Activated naive CD4-positive, alpha-beta T cell treated with Interleukin-2 at 50 U/mL for 16 hours (primary cell): ENCODE data around the gene ENTPD8.

Experiments used
- DNase-seq: peaks from one replicate; pipeline ENCODE4 v3.0.0-alpha.2; 2020

ENTPD8 gene

DNA sequence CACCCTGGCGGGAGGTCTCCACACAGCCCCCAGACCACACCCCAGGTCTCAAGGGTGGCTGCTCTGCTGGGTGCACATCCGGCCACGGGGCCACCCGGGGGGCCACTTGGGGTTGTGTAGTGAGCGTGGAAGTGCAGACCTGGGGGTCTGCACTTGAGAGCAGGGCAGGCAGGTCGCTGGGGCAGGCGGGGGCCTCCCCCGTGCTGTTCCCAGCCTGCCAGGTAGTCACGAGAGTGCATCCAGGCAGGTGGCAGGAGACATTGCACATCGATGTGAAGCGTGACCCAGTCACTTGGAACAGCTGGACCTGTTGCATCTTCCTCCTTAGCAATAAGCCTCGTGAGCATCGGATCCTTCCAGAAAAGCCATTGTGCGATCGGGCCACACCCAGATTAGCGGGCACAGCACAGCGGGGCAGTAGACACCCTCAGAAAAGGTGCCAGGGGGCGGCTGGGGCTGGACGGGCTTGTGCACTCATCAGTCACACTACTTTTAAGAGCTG, 4.8 kb upstream of the ENTPD8 start:
- no peak for DNase-seq

DNA sequence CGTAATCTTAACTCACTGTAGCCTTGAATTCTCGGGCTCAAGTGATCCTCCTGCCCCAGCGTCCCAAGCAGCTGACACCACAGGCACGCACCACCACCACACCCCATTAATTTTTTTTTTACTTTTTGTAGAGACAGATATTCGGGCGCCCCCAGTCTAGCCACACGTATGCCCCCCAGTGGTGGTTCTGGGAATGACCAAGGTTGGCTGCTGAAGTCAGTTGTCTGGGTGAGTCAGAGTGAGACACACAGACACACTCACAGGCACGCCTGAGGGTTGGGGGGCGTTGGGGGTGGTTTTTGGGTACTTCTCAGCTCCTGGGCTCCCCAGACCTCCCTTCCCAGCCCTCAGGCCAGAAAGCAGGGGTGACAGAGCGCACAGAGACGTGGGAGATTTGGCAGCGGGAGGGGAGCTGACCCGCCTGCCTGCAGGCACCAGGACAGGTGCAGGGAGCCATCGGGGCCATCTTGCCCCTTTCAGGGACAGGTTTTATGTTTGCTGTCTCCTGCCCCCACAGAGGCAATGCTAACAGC, 4.2 kb upstream of the ENTPD8 start:
- peak; percentile 89 for DNase-seq

DNA sequence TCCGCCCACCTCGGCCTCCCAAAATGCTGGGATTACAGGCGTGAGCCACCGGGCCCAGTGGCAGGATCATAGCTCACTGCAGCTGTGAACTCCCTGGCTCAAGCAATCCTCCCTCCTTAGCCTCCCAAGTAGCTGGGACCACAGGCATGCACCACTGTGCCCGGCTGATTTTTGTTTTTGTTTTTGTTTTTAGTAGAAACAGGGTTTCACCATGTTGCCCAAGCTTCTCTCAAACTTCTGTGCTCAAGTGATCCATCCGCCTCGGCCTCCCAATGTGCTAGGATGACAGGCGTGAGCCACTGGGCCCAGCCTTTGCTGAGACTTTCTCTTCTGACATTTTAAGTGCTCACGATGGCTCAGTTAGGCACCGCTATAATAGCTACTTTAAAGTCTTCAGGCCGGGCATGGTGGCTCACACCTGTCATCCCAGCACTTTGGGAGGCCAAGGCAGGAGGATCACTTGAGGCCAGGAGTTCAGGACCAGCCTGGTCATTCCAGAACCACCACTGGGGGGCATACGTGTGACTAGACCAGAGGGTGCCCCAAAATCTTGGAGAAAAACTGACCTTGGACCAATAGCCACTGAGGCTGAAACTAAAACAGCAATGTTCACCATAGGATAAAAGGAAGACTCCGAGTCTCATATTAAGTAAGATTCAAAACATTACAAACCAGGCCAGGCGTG, 3.1 kb upstream of the ENTPD8 start:
- no peak for DNase-seq

DNA sequence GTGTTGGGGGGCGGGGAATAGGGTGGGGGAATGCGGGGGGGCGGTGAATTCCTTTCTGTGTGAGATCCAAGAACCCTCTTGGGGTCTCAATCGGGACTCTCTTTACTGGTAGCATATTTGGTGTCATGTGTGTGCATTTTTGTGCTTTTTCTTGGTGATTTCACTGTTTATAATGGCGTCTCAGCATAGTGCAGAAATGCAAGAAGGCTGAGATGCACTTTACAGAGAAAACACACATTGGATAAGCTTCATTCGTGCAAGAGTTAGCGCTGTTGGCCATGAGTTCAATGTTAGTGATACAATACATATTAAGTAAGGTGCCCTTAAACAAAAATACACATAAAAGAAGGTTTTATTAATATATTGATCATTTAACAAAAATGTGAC, 771 bp upstream of the ENTPD8 start:
- DNase-seq, result no peak

DNA sequence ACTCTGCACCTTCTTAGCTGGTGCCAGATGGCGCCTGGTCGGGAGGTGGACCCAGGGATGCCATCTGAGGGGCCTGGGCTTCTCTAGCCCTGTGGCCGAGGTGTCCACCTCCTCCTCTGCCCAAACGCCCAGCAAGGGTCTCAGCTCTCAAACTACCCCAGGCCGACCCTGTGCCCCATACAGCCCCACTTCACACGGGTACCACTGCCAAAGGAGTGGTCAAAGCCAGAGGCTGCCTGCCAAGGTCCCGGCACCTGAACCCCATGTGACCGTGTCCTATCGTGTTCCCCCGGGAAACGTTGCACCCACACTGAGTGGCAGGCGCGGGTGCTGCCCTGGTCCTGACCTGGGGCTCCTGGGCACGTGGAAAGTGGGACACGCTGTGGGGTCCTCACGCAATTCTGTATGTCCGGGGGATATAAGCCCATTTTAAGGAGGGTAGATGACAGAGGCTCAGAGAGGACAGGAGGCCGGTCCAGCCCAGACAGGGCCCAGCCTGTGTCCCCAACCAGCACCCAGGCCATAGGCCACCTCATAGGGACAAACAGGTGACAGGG, 1.9 kb downstream of the ENTPD8 start:
- DNase-seq, result no peak

DNA sequence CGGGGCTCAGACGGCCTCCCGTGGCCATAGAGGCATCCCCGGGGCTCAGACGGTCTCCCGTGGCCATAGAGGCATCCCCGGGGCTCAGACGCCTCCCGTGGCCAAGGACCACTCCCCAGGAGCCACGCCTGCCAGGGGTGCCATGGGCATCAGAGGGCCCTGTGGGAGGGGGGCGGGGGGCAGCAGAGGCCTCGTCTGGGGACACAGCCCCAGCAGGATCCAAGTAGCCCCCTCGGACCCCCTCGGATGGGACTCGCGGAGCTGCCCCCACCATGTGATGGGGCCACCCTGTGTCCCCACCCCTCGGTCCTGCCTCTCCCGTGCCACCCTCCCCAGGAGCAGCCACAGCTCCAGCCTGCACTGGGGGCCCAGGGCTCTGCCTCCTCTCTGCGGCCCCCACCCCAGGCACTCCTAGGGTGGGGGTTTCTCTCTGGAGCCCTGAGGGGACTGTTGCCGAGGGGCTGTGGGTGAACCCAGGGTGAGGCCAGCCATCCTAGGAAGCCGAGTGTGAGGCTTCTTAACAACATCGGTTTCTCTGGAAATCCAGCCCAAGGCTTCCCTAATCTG, 2.5 kb downstream of the ENTPD8 start:
- no peak for DNase-seq

DNA sequence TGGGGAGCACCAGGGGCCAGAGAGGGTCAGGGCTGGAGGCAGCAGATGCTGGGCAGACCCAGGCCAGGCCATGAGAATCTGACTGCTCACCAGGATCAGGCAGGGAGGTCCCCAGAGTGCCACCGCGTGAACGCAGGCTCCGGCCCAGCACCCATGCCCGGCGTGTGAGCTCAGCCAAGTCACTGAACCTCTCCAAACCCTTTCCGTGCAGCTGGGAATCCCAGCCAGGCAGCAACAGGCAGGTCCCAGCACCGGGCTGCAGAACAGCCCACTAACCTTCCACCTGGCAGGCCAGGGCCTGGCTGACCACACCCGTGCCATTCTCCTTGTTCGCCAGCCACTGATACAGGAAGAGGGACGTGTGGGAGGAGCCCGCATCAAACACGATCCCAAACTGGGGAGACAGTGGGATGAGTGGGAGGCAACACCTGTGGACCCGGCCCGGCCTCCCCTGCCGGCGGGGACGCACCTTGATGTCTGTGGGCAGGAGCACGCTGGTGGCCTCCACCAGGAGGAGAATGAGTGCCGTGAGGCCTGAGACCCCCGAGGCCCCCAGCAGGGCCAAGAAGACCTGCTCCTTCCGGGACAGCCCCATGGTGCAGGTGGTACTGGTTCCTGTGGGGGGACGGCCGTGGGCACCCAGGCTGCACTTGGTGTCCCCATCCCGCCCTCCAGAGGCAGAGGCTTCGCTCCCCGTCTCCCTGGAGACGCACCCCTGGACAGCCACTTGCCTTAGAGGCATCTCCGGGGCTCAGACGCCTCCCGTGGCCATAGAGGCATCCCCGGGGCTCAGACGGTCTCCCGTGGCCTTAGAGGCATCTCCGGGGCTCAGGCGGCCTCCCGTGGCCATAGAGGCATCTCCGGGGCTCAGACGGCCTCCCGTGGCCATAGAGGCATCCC, 3.2 kb downstream of the ENTPD8 start:
- no peak for DNase-seq

DNA sequence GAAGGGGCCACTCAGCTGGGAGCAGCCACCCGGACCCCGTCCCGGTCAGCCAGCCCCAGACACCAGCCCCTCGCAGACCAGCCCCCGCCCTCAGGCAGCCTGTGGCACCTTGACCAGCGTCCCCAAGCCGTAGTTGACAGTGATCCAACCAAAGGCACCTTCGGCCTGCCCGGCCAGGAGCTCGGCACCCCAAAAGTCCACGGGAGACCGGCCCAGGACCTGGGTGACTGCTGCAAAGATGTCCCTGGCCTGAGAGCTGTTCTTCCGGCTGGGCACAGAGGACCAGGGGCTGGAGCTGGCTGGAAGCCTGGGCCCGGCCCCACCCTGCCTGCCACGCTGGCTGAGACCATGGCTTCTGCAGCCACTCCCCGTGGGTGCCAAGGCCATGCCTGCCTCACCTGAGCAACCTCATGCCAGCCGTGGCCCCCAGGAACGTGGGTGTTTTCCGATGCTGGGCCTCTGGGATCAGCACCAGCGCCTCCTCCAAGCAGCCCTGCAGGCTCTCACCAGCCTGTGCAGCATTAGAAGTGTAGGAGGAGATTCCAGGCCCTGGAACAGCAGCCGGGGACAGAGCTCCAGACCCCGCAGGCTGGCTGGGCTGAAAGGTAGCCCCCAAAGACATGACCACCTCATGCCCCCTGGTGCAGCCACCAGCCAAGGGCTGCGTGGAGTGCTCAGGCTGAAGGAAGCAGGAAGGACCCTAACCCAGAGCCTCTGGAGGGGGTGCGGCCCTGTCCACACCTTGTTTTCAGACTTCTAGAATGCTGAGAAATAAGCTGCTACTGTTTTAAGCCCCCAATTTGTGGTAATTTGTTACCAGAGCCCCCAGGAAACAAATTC, 4.2 kb downstream of the ENTPD8 start:
- no peak for DNase-seq

DNA sequence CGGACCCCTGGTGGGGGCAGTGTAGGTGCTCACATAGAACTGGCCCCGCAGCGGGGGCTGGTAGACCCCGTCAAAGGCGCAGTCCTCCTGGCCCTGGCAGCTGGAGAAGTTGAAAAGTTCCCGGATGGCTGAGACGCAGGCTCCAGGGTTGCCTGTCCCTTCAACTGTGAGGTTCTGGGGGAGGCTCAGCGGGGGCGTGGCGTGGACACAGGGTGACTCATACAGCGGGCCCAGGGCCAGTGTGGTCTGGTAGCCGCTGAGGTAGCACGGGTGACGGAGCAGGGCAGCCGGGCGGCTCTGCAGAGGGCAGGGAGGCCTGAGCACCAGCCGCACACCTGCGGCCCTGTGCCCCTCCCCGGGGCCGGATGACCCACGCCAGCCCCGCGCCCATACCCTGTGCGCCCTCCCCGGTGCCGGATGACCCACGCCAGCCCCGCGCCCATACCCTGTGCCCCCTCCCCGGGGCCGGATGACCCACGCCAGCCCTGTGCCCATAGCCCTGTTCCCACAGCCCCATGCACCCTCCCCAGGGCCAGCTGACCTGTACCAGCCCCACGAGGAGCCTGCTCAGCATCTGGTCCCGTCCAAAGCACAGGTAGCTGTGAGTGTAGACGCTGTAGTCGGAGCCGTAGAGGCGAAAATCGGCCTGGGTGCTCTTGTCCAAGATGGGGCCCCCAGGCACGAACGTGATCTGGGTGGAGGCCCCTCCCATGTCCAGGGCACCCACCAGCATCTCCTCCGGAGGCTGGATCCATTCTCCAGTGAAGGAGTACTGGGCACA, 5.0 kb downstream of the ENTPD8 start:
- DNase-seq, result no peak

DNA sequence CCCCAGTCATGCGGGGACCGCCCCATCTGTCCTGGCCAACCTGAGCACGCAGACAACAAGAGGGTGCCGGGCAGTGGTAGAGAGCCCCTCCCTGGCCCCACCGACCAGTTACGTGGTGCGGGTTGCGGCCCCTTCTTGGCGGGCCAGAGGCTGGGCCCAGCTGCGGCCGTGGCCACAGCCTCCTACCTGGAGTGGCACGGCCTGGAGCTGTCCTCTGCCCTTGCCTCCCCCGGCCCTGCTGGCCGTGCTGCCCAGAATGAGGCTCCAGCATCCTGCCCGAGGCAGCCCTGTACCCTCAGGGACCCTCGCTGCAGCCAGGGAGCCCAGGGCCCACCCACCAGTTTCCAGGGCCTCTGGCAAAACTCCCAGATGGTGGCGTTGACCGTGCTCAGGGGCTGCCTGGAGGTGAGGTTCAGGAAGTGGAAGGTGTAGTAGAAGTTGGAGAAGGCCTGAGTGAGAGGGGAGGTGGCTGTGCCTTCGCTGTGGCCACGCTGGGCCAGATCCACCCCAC, 5.7 kb downstream of the ENTPD8 start:
- DNase-seq, result no peak

DNA sequence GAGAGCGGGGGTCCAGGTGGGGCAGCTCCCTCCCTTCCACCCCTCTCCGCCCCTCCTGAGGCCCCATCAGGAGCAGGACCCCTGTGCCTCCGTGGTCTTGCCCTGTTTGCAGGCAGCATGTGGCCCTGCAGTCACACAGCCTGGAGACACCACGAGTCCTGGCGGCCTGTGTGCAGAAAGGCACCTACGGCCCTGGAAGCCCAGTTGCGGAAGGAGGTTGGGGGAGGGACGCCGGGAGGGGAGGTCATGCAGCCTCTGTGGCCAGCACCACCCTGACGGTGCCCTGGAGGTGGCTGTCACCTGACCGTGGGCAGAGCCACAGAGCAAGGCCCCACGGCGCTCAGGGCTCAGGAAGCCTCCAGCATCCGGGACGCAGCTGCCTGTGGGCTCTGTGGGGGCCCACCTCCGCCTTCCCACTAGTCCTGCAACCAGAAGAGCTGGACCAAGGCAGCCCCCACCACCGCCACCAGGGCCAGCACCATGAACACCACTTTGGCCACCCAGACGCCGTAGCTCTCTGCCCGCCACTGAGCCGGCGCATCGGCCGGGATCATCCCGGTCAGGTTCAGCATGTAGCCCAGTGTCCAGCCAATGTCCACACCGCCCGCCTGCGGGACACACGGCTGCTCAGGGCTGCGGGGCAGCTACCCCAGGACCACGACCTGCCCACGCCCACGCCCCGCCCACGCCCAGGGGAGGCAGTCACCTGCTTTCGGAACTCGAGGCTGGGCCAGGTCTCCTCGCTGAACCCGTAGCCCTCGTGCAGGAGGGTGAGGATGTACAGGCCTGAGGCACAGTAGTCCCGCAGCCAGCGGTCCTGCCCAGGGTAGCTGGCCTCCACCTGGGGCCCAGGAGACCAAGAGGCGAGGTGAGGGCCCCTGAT, 6.4 kb downstream of the ENTPD8 start:
- no peak for DNase-seq

DNA sequence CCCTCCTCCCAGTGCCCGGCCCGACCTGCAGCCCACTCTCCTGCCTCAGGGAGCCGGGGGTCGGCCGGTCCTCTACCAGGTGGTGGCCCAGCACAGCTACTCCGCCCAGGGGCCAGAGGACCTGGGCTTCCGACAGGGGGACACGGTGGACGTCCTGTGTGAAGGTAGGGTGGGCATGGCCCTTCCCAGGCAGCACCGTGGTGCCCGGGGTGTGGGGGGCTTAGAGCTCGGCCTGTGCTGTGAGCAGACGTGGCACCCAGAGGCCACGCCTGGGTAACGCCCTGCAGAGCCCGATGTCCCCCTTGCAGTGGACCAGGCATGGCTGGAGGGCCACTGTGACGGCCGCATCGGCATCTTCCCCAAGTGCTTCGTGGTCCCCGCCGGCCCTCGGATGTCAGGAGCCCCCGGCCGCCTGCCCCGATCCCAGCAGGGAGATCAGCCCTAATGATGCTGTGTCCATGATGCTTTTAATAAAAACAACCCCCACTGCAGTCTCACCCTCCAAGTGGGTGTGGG, 7.2 kb downstream of the ENTPD8 start:
- DNase-seq, result no peak

DNA sequence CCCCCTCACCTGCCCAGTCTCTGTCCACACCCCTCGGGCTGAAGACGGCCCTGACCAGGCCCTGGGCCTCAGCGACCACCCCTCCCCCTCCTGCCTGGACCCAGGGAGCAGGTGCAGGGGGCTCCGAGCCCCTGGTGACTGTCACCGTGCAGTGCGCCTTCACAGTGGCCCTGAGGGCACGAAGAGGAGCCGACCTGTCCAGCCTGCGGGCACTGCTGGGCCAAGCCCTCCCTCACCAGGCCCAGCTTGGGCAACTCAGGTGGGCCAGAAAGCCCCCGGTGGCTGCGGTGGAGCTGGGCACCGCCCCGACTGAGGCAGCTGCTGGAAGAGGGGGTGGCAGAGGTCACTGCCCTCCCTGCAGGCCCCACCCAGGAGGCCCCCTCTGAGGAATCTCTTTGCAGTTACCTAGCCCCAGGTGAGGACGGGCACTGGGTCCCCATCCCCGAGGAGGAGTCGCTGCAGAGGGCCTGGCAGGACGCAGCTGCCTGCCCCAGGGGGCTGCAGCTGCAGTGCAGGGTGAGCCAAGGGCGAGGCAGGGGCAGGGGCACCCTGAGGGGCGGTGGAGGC, 7.7 kb downstream of the ENTPD8 start:
- DNase-seq, result no peak

DNA sequence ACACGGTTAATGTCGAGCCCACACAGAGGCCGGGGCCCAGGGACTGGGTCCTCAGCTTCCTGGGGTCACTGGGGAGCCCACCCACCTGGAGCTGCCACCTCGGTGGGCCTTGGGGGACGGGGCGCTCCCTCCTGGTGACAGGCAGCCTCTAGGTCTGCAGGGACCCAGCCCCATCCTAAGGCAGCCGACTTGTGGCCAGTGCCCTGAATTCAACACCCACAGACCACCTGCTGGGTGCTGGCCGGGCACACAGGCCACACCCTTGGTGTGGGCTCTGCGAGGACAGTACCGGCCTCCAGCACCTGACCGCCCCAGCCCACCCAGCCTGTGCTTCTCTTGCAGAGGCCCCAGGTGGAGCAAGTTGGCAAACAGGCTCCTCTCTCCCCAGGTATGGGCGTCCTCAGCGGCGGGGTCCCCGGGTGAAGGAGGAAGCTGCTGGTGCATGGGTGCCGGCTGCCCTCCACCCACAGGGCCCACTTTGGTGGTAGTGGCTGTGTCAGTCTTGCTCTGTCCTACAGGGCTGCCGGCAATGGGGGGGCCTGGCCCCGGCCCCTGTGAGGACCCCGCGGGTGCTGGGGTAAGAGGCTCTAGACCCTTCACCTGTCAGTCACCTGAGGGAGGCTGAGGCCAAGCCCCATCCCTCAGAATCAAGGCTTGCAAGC, 8.3 kb downstream of the ENTPD8 start:
- DNase-seq, result no peak

DNA sequence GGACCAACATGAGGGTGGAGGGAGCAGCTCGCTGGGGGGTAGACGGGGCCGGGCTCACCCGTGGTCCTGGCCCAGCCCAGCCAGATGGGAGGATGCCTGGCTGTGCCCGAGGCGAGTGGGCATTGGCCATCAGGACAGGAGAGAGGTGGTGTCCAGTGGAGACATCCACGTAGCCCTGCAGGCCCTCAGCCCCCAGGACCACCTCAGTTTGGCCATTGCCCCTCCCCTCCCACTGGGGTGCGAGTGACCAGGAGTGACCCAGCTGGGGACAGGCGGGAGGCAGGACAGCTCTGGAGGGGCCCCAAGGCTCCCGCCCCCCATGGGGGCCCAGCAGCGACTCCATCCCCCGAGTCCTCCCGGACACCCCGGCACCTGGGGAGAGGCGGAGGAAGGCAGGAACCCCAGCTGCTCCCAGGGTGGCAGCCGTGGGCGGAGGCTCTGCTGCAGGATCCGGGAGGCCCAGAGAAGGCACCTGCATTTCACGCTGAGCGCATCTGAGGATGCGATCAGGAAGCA, 9.7 kb downstream of the ENTPD8 start:
- no peak for DNase-seq

DNA sequence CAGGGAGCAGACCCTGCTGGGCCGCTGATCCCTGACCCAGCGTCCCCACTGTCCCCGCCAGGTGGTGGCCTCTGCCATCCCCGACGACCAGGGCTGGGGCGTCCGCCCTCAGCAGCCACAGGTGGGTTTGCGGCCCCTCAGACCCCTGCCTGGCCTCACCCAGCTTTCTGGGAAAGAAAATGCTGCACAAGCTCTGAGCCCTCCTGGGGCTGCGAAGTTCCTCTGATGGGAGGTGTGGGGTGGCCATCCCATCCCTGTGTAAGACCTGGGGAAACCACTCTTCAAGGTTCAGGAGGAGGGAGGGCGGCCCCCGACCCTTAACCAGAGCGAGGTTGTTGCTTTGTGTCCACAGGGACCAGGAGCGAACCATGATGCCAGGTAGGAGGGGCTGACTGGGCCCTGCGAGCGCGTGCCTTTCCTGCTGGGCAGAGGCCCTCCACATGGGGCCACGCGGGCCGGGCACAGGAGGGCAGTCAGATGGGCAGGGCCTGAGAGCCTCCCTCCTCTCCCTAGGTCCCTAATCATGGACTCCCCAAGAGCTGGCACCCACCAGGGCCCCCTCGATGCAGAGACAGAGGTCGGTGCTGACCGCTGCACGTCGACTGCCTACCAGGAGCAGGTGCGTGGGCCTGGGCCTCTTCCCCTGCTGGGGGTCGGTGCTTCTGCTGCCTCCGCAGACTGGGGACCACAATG, 10.3 kb downstream of the ENTPD8 start:
- no peak for DNase-seq

DNA sequence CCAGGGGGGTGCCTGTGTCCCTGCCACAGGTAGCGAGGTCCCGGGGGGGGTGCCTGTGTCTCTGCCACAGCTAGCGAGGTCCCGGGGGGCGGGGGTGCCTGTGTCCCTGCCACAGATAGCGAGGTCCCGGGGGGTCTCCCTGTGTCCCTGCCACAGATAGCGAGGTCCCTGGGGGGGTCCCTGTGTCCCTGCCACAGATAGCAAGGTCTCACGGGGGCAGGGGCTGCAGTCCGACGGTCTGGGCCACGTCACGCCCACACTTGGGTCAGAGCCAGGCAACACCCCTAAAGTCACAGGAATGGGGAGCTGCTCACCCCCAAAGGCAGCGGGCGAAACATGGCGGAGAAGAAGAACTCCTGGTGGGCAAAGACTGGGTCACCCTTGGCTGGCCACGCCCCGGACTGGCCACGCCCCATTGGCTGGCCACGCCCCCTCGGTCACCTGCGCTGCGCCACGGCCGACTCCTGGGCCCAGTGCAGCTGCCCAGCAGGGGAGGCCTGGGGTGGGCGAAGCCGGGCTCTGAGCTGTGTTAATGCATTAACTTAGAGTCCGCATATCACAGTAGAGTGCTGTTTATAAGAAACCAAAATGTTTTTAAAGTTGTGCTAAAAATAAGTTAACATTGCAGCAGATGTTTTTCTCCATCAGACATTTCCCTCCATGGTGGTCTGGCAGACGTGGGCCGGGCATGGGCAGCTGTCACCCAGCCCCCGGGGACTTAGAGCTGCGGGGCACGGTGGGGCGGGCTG, 11.0 kb downstream of the ENTPD8 start:
- no peak for DNase-seq

DNA sequence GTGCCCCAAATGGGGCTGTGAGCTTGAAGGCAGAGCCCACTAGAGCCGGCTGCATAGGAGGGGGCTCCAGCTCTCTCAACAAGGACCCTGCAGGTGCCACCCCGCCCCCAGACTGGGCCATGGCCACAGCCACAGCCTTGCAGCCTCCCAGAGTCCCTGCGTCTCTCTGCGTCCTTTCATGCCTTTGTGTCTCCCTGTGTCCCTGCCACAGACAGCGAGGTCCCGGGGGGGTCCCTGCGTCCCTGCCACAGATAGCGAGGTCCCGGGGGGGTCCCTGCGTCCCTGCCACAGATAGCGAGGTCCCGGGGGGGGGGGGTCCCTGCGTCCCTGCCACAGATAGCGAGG, 11.6 kb downstream of the ENTPD8 start:
- DNase-seq, result no peak
